ENCODE results near the gene ZNF12. TPM values are rescaled to one million over a fixed set of nuclear protein-coding genes. Genes with fewer than 3 reads are reported as not detected.

Gene ZNF12
- total RNA-seq, 1 experiment from 2014 or later: 22.4 TPM

- ChIA-PET CTCF (no interaction called here), POLR2A (no interaction called here)
- H3K9me3 Mint-ChIP-seq (ENCODE audit: unreplicated experiment): no peaks in the 10 kb centered on the region
- BruUV-seq (replicated peaks): no TSS peak
- H3K27ac Mint-ChIP-seq (ENCODE audit: low read depth, unreplicated experiment): no peak overlapping the region
- H3K4me3 Mint-ChIP-seq (ENCODE audit: unreplicated experiment): no peak overlapping the region
- intact Hi-C loops (cut with micrococcal nuclease): no loop called here
- DNase-seq (ENCODE audit: unreplicated experiment): no peak
- H3K36me3 Mint-ChIP-seq (ENCODE audit: insufficient read depth, unreplicated experiment): peaks cover 63% of the 10 kb centered on the region
- H3K4me1 Mint-ChIP-seq (ENCODE audit: insufficient read depth, unreplicated experiment): peaks cover 4% of the 10 kb centered on the region
- H3K27me3 Mint-ChIP-seq (ENCODE audit: insufficient read depth, unreplicated experiment): no peaks in the 10 kb centered on the region
- TF ChIP-seq, protein P1, sequence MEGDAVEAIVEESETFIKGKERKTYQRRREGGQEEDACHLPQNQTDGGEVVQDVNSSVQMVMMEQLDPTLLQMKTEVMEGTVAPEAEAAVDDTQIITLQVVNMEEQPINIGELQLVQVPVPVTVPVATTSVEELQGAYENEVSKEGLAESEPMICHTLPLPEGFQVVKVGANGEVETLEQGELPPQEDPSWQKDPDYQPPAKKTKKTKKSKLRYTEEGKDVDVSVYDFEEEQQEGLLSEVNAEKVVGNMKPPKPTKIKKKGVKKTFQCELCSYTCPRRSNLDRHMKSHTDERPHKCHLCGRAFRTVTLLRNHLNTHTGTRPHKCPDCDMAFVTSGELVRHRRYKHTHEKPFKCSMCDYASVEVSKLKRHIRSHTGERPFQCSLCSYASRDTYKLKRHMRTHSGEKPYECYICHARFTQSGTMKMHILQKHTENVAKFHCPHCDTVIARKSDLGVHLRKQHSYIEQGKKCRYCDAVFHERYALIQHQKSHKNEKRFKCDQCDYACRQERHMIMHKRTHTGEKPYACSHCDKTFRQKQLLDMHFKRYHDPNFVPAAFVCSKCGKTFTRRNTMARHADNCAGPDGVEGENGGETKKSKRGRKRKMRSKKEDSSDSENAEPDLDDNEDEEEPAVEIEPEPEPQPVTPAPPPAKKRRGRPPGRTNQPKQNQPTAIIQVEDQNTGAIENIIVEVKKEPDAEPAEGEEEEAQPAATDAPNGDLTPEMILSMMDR (IDR thresholded peaks at IDR 0.05; ENCODE audit: unreplicated experiment): no peak
Observed at GRCh38 chr7:6643915-6644625, 62.7 kb downstream of the ZNF12 start.

GRCh38 chr7:6642861-6643640 lies 63.7 kb downstream of the ZNF12 start:
- no peaks in the 10 kb centered on the region for H3K9me3 Mint-ChIP-seq (ENCODE audit: unreplicated experiment)
- DNase-seq (ENCODE audit: unreplicated experiment): no peak
- H3K27me3 Mint-ChIP-seq (ENCODE audit: insufficient read depth, unreplicated experiment): no peaks in the 10 kb centered on the region
- H3K4me1 Mint-ChIP-seq (ENCODE audit: insufficient read depth, unreplicated experiment): peaks cover 13% of the 10 kb centered on the region
- intact Hi-C loops (cut with micrococcal nuclease): no loop called here
- H3K36me3 Mint-ChIP-seq (ENCODE audit: insufficient read depth, unreplicated experiment): peaks cover 60% of the 10 kb centered on the region
- ChIA-PET POLR2A (interaction anchor here (0.7 kb wide), 1 partner anchor 77 kb away, joined by 3 read pairs; no protein-coding TSS in a partner anchor), CTCF (no interaction called here)
- H3K4me3 Mint-ChIP-seq (ENCODE audit: unreplicated experiment): no peak overlapping the region
- TF ChIP-seq, protein P1 (IDR thresholded peaks at IDR 0.05; ENCODE audit: unreplicated experiment): no peak
- BruUV-seq (replicated peaks): no TSS peak
- H3K27ac Mint-ChIP-seq (ENCODE audit: low read depth, unreplicated experiment): peak overlapping the region; percentile 51

- TF ChIP-seq, protein P1 (IDR thresholded peaks at IDR 0.05; ENCODE audit: unreplicated experiment): no peak
- Mint-ChIP-seq H3K27ac (ENCODE audit: low read depth, unreplicated experiment) (peak overlapping the region; percentile 51), H3K36me3 (ENCODE audit: insufficient read depth, unreplicated experiment) (peaks cover 54% of the 10 kb centered on the region), H3K27me3 (ENCODE audit: insufficient read depth, unreplicated experiment) (no peaks in the 10 kb centered on the region), H3K4me3 (ENCODE audit: unreplicated experiment) (no peak overlapping the region), H3K4me1 (ENCODE audit: insufficient read depth, unreplicated experiment) (peaks cover 16% of the 10 kb centered on the region), H3K9me3 (ENCODE audit: unreplicated experiment) (no peaks in the 10 kb centered on the region)
- POLR2A ChIA-PET: interaction anchor here (0.7 kb wide), 1 partner anchor 78 kb away, joined by 3 read pairs; no protein-coding TSS in a partner anchor
- DNase-seq (ENCODE audit: unreplicated experiment): no peak
- no TSS peak for BruUV-seq (replicated peaks)
- intact Hi-C loops (cut with micrococcal nuclease): no loop called here
- CTCF ChIA-PET: no interaction called here
Observed at GRCh38 chr7:6642239-6642839, 64.4 kb downstream of the ZNF12 start.
